GM19455 (cell line): ENCODE results near the gene EIF6.

Experiments
- ATAC-seq: cut with Tn5 transposase; IDR thresholded peaks from one replicate; pipeline ENCODE4 v1.9.1; 2021; ENCODE audit not compliant: unreplicated experiment

The EIF6 gene

GRCh38 chr20:35295674-35296073, 11.1 kb upstream of the EIF6 start:
- ATAC-seq: no peak

DNA sequence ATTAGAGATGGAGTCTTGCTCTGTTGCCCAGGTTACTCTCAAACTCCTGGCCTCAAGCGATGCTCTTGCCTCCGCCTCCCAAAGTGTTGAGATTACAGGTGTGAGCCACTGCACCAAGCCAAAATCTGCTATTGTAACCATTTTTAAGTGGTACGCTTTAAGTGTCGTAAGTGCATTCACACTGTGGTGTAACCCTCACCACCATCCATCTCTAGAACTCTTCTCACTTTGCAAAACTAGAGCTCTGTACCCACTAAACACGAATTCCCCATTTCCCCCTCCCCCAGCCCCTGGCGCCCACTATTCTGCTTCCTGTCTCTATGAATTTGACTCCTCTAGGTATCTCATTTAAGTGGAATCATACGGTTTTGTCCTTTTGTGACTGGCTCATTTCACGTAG, 10.5 kb upstream of the EIF6 start:
- ATAC-seq: no peak

GRCh38 chr20:35294293-35294685, 9.7 kb upstream of the EIF6 start:
- ATAC-seq: no peak

DNA sequence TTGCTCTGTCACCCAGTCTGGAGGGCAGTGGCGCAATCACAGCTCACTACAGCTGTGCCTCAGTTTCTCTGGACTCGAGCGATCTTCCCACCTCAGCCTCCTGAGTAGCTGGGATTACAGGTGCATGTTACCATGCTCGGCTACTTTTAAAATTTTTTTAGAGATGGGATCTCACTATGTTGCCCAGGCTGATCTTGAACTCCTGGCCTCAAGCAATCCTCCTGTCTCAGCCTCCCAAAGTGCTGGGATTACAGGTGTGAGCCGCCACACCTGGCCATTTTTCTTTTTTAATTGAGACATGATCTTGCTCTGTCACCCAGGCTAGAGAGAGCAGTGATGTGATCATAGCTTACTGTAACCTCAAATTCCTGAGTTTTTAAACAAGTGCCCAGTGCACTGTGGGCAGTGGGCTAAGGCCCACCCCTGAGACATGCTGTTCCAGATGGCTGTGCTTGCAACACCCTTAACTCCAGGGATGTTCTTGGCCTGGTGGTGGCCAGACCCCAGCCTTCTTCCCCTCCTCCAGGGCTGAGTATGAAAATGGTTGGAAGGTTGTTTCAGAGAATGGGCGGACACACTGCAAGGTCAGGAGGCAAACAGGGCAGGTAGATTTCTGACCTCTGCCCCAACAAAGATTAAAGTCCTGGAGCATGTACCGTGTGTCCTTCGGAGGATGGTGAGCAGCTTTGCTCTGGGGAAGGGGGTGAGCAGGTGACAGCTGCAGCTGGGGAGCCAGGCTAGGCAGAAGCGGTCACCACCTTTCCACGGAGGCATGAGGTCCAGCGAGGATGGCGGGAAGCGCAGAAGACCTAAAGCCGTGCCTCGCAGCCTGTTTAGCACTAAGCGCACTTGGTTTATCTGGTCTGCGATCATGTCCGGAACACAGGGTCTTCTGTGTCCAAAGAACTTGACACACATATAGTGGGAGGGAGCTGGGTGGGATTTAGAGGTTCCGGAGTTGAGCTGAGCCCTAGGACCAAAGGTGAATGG, 9.0 kb upstream of the EIF6 start:
- ATAC-seq: no peak

GRCh38 chr20:35292504-35293285, 8.1 kb upstream of the EIF6 start:
- ATAC-seq: no peak

DNA sequence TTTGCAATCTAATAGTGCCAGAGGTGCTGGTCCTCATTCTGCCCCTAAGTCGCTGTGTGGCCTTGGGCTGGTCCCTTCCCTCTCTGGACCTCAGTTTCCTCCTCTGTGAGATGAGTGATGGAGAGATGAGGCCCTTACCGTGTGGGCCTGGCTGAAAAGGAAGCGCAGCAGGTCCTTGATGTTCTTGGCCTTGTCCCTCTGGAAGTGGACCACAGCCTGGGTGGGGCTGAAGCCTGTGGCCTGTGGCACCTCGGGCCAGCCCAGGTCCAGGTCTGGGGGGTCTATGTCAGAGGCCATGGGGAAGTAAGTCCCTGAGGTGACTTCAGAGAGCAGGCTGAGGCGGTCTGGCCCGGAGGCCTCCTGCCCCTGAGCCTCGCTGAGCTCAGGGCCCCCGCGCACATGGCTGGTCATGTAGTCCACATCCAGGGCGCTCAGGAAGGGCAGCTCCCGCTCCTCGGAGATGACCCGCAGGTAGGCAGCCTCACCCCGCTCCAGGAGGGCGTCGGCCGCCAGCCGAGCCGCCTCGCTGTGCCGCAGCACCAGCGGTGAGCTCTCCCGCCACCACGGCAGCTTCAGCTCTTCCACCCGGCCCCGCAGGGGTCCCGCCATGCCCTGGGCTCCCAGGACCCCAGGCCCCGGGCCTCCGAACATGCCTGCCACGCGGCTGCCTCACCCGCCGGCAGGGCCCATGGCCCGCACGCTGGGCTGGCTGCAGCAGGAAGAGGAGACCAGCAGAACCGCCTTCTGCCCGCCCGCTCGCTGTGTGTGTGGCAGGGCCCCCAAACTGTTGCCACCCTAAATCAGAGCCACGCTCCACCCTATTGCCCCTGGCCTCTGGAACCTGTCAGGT, 7.3 kb upstream of the EIF6 start, which contains the start of gene FAM83C:
FAM83C (minus strand) TSS at position 772 of the 850 bp plus-strand sequence; CDS start at position 651, 121 bp downstream.
- no peak for ATAC-seq

DNA sequence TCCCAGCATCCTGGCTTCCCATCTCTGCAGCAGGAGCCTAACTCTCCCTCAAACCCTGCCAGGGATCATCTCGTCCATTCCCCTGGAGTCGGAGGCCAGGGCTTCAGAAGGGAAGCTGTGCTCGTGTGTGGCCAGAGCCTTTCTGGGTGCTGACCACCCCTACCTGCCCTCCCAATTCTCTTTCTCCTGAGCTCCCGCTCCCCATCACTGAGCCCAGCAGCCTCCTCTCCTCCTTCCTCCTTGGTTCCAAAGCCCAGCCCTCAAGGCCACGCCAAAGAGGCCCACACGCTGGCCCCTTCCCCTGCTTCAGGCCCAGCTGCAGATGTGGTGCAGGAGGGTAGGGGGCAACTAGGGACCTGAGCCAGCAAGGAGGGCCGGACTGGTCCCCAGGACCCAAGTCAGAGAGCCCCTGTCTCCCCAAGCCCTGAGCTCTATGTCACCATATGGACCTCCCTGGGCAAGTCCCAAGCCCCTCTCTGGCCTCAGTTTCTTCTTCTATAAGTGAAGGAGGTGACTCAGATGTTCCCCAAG, 6.4 kb upstream of the EIF6 start:
- no peak for ATAC-seq

DNA sequence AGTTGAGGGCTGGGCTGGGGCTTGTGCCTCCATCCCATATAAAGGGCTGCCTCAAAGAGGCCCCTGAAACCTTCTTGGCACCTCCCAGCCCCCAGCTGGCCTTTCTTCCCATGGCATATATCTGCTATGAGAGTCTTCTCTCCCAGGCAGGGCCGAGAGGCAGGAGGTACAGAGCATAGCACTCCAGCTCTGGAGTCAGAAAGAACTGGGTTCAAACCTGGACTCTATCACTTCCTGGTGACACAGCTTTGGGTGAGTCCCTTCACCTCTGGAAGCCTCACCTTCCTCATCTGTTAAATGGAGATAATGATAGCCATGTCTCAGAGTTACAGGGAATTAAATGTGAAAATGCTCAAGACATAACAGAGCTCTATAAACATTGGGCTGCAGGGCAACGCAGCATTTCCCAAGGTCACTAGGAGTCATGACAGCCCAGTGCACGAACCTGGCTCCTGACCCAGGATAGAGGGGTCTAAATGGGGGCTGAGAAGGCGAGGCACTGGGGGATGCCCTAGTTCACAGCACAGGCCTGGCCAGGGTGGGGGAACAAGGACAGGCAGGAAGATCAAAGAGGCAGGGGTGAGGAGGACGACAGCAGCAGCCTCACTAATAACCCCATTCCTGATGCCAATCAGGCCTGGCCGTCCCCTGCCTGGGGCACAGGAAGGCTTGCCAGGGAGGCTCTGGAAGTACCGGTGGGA, 5.8 kb upstream of the EIF6 start:
- ATAC-seq: no peak

GRCh38 chr20:35288325-35289060, 3.9 kb upstream of the EIF6 start:
- no peak for ATAC-seq

DNA sequence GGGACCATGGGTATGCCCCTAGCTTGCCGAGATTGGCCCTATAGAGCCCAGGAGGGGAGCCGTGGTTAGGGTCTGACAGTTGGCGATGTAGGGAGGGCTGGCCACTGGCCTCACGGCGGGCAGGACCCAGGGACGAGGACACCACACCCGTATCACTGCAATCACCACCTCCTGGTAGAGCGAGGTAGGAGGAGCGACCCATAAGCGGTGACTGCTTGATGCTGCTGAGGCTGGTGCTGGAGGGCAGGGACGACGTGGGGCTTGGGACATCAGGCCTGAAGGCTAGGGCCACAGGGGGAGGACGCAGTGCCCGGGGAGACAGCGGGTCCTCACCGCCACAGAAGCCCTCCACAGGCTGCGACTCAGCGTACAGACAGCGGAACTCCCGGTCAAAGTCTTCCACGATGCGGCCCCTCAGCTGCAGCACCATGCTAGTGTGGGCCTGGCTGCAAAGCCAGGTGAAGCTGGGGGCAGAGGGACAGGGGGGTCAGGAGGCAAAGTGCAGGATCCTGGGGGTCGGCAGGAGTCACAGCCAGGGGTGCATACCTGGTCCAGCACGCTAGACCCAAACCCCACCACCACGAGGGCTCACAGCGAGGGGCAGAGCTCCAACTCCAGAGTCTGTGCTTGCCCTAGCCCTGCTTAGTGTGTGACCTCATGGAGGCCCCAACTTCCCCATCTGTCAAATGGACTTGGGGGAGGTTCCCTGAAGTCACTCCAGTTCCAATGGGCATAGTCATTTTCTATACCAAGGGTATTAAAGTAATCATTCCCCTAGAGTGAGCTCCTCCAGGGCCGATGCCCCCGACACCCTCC, 3.1 kb upstream of the EIF6 start:
- no peak for ATAC-seq

- no peak for ATAC-seq
These were observed 2.4 kb upstream of the EIF6 start for GRCh38 chr20:35286899-35287508.

DNA sequence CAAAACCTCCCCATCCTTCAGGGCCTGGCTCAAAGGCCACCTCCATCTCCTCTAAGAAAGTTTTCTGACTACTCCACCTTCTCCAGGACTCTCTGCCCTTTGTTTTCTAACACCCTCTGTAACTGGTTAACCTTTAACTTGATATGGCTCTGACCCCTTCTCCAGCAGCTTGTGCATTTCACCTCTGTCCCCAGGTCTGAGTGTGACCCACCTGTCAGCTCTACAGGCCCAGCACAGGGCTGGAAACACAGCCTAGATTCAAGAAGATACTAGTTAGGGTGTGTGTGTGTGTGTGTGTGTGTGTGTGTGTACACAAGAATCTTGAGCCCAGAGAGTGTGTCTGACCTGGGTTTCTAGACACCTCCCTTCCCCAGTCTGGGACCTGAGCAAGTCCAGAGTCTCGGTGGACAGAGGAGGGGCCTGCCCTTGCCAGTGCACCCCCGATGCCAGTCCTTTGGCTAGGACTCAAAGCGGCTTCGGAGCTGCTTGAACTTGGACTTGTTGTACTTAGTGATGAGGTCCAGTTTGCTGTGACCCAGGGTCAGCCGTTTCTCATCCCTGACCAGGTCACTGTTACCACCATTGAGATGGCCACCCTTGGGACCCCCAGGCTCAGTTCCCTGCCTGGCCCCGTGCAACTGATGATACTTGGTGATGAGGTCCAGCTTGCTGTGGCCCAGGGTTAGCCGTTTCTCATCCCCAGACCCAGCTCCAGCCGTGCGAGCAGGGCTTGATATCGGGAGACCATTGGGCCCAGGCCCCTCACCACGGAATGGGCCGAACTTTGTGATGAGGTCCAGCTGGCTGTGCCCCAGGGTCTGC, 1.7 kb upstream of the EIF6 start:
- ATAC-seq: no peak

GRCh38 chr20:35285806-35286076, 1.2 kb upstream of the EIF6 start:
- ATAC-seq: no peak

- no peak for ATAC-seq
These were observed 627 bp upstream of the EIF6 start for GRCh38 chr20:35284992-35285805.

- ATAC-seq: no peak
These were observed 918 bp downstream of the EIF6 start for GRCh38 chr20:35283441-35284266.
